Endodermal cell (in vitro differentiated cells): Measurements from ENCODE around the gene NUDT21. TPM values are rescaled to one million over a fixed set of nuclear protein-coding genes. Genes with fewer than 3 reads are reported as not detected.

Experiments used
- DNase-seq: peaks from one replicate; pipeline ENCODE4 v3.0.0-alpha.2; 2017
- H3K27ac ChIP-seq: 2 replicates; pipeline ENCODE4 v1.5.1; 2013; ENCODE audit warnings: mild to moderate bottlenecking, low read depth, low read length, moderate library complexity
- H3K27me3 ChIP-seq: 2 replicates; pipeline ENCODE4 v1.6.1; 2013; ENCODE audit warnings: mild to moderate bottlenecking, low read length, moderate library complexity; ENCODE audit not compliant: insufficient read depth, control insufficient read depth, poor library complexity, severe bottlenecking
- H3K36me3 ChIP-seq: 2 replicates; pipeline ENCODE4 v1.7.0; 2013; ENCODE audit warnings: mild to moderate bottlenecking, low read length, moderate library complexity; ENCODE audit not compliant: control insufficient read depth, insufficient read depth
- H3K4me1 ChIP-seq: one replicate; pipeline ENCODE4 v1.7.0; 2013; ENCODE audit warnings: low read length; ENCODE audit not compliant: control insufficient read depth, insufficient read depth
- H3K4me3 ChIP-seq: 2 replicates; pipeline ENCODE4 v1.5.1; 2013; ENCODE audit warnings: mild to moderate bottlenecking, low read length, moderate library complexity
- H3K9ac ChIP-seq: 2 replicates; pipeline ENCODE4 v1.6.1; 2013; ENCODE audit warnings: mild to moderate bottlenecking, low read length, moderate library complexity; ENCODE audit not compliant: poor library complexity, severe bottlenecking; ENCODE audit errors: extremely low read depth
- H3K9me3 ChIP-seq: 2 replicates; pipeline ENCODE4 v1.6.1; 2013; ENCODE audit warnings: mild to moderate bottlenecking, low read length, moderate library complexity; ENCODE audit not compliant: control insufficient read depth
- H3K27ac Mint-ChIP-seq: 2 replicates; pipeline ENCODE4 v1.8.0; 2020; ENCODE audit warnings: mixed read lengths
- H3K27me3 Mint-ChIP-seq: 2 replicates; pipeline ENCODE4 v1.8.0; 2021; ENCODE audit warnings: mild to moderate bottlenecking, mixed read lengths; ENCODE audit not compliant: insufficient read depth
- H3K36me3 Mint-ChIP-seq: 2 replicates; pipeline ENCODE4 v1.8.0; 2020; ENCODE audit warnings: low read depth, mixed read lengths
- H3K4me1 Mint-ChIP-seq: 2 replicates; pipeline ENCODE4 v1.8.0; 2020; ENCODE audit warnings: mixed read lengths
- H3K4me3 Mint-ChIP-seq: 2 replicates; pipeline ENCODE4 v1.8.0; 2020; ENCODE audit warnings: mild to moderate bottlenecking, moderate library complexity, mixed read lengths
- H3K9me3 Mint-ChIP-seq: 2 replicates; pipeline ENCODE4 v1.8.0; 2020; ENCODE audit warnings: mild to moderate bottlenecking, mixed read lengths
- WGBS, 2 experiments: methylation state at CpG; one replicate each; pipeline versions ENCODE4 v1.1.5 to v1.1.7; 2013; ENCODE audit warnings: missing lambda C conversion rate in 2 of 2, mixed read lengths in 1 of 2; ENCODE audit not compliant: insufficient coverage in 1 of 2, insufficient read length in 1 of 2; 5-methylcytosine and 5-hydroxymethylcytosine counted together
- total RNA-seq, 2 donors: library from RNA; stranded (reverse); fragmentation: NEBNext Ultra II Directional in 1 of 2; extraction: Animal tissue kit (Norgen Biotek cat#: 25700) in 1 of 2; gene quantifications; 2 replicates in 1 of 2; 3 replicates in 1 of 2; pipeline ENCODE4 v1.2.1, GENCODE V29; 2021
- TF ChIP-seq, protein P1 (sequence below): fragments of 200-600 bp; sonication (generic); conservative IDR thresholded peaks from 2 replicates; pipeline ENCODE4 v1.5.0; 2021; ENCODE audit warnings: antibody characterized with exemption, mild to moderate bottlenecking

NUDT21 gene
- total RNA-seq, 2 donors from 2014 or later: 177 to 185 TPM

DNA sequence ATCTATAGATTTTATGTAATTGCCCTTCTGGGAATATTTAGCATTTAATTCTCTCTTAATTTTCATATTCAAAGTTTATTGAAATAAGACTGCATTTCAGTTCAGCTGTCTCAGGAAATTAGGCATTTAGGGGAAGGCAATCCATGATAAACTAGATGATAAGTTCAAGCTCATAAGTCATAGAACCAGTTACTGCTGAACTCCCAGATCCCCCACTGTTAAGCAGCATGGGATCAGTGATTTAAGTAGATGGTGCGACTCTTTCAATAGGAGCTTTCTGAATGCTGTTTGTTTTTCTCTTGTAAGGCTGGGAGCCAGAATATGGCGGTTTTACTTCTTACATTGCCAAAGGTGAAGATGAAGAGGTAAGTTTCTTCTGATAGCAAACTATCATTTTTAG lies 24.1 kb upstream of the NUDT21 start:
- H3K36me3 Mint-ChIP-seq: peaks cover 68% of the 10 kb centered on the region
- no peaks in the 10 kb centered on the region for H3K9me3 ChIP-seq
- 29% methylated on average over 2 of the region's 2 CpGs; no CpG with 5 or more reads in 1 of the 2 experiments for WGBS, 2 experiments
- H3K27ac Mint-ChIP-seq: no peak overlapping the region
- no peaks in the 10 kb centered on the region for H3K4me1 ChIP-seq
- no peaks in the 10 kb centered on the region for H3K27me3 ChIP-seq
- no peak overlapping the region for H3K9ac ChIP-seq
- H3K27ac ChIP-seq: no peak overlapping the region
- no peaks in the 10 kb centered on the region for H3K27me3 Mint-ChIP-seq
- no peaks in the 10 kb centered on the region for H3K9me3 Mint-ChIP-seq
- TF ChIP-seq, protein P1, sequence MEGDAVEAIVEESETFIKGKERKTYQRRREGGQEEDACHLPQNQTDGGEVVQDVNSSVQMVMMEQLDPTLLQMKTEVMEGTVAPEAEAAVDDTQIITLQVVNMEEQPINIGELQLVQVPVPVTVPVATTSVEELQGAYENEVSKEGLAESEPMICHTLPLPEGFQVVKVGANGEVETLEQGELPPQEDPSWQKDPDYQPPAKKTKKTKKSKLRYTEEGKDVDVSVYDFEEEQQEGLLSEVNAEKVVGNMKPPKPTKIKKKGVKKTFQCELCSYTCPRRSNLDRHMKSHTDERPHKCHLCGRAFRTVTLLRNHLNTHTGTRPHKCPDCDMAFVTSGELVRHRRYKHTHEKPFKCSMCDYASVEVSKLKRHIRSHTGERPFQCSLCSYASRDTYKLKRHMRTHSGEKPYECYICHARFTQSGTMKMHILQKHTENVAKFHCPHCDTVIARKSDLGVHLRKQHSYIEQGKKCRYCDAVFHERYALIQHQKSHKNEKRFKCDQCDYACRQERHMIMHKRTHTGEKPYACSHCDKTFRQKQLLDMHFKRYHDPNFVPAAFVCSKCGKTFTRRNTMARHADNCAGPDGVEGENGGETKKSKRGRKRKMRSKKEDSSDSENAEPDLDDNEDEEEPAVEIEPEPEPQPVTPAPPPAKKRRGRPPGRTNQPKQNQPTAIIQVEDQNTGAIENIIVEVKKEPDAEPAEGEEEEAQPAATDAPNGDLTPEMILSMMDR: no peak
- no peak overlapping the region for H3K4me3 ChIP-seq
- H3K4me1 Mint-ChIP-seq: peaks cover 17% of the 10 kb centered on the region
- H3K4me3 Mint-ChIP-seq: no peak overlapping the region
- DNase-seq: peak; percentile 68
- H3K36me3 ChIP-seq: peaks cover 85% of the 10 kb centered on the region

DNA sequence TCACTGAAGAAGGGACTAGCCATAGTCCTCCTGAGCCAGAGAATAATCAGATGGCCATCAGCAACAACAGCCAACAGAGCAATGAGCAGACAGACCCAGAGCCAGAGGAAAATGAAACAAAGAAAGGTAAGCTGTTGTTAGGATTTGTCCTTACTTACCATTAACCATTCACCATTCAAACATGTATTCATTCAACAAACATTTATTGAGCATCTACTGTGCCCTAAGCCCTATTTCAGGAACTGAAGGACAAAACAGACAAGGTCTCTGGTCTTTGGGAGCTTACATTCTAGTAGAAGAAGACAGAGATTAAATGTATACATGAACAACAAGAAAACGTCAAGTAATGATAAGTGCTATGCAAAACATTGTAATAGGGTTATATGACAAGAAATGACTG lies 19.5 kb upstream of the NUDT21 start:
- Mint-ChIP-seq H3K4me3 (no peak overlapping the region), H3K4me1 (peaks cover 10% of the 10 kb centered on the region), H3K36me3 (peaks cover 74% of the 10 kb centered on the region), H3K27me3 (no peaks in the 10 kb centered on the region), H3K27ac (no peak overlapping the region), H3K9me3 (no peaks in the 10 kb centered on the region)
- TF ChIP-seq, protein P1: no peak
- 80 to 100% methylated on average over 1 of the region's 1 CpG for WGBS, 2 experiments
- H3K27me3 ChIP-seq: no peaks in the 10 kb centered on the region
- no peak for DNase-seq
- peaks cover 86% of the 10 kb centered on the region for H3K36me3 ChIP-seq
- no peaks in the 10 kb centered on the region for H3K4me1 ChIP-seq
- H3K4me3 ChIP-seq: no peak overlapping the region
- H3K27ac ChIP-seq: no peak overlapping the region
- H3K9ac ChIP-seq: no peak overlapping the region
- no peaks in the 10 kb centered on the region for H3K9me3 ChIP-seq

DNA sequence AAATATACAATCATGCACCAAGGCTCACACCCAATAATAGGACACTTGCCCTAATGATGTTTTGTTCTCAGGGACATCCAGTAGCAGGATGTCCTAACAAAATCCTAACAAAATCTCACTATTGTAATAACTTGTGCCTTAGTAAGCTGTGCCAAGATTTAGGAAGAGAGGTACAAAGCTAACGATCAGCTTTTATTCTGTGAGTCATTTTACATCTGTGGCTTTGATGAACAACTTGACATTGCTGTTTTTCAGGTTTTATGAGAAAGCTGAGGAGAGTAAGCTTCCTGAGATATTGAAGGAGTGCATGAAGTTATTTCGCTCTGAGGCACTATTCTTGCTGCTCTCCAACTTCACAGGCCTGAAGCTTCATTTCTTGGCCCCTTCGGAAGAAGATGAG lies 19.1 kb upstream of the NUDT21 start:
- H3K27ac ChIP-seq: no peak overlapping the region
- H3K27ac Mint-ChIP-seq: no peak overlapping the region
- H3K27me3 ChIP-seq: no peaks in the 10 kb centered on the region
- peaks cover 76% of the 10 kb centered on the region for H3K36me3 Mint-ChIP-seq
- no peak for DNase-seq
- peaks cover 7% of the 10 kb centered on the region for H3K4me1 Mint-ChIP-seq
- H3K27me3 Mint-ChIP-seq: no peaks in the 10 kb centered on the region
- no peaks in the 10 kb centered on the region for H3K9me3 Mint-ChIP-seq
- WGBS, 2 experiments: 92 to 100% methylated on average over 2 to 3 of the region's 3 CpGs
- H3K4me1 ChIP-seq: no peaks in the 10 kb centered on the region
- TF ChIP-seq, protein P1: no peak
- no peak overlapping the region for H3K9ac ChIP-seq
- H3K9me3 ChIP-seq: no peaks in the 10 kb centered on the region
- peaks cover 88% of the 10 kb centered on the region for H3K36me3 ChIP-seq
- no peak overlapping the region for H3K4me3 ChIP-seq
- H3K4me3 Mint-ChIP-seq: no peak overlapping the region
